Retinal pigment epithelial cell (primary cell): ENCODE results near the gene ZPBP.

Experiments
- DNase-seq: peaks from one replicate; pipeline ENCODE4 v3.0.0-alpha.2; 2010; ENCODE audit warnings: low read depth
- H3K4me3 ChIP-seq: 2 replicates; pipeline ENCODE4 v1.5.1; 2011; ENCODE audit warnings: mild to moderate bottlenecking, low read length, control low read depth, moderate library complexity
- CTCF ChIP-seq: conservative IDR thresholded peaks from 2 replicates; pipeline ENCODE4 v1.5.1; 2011; ENCODE audit warnings: low read depth, low read length, control low read depth, inconsistent platforms

ZPBP gene

GRCh38 chr7:50125766-50126165, 32.7 kb upstream of the ZPBP start:
- TF ChIP-seq CTCF, result no peak
- no peak for DNase-seq
- H3K4me3 ChIP-seq, result no peak overlapping the region

GRCh38 chr7:50121286-50121685, 28.2 kb upstream of the ZPBP start:
- no peak overlapping the region for H3K4me3 ChIP-seq
- DNase-seq, result no peak
- no peak for TF ChIP-seq CTCF

GRCh38 chr7:50119815-50120637, 27.0 kb upstream of the ZPBP start:
- no peak overlapping the region for H3K4me3 ChIP-seq
- no peak for DNase-seq
- peak; percentile 16 for TF ChIP-seq CTCF

DNA sequence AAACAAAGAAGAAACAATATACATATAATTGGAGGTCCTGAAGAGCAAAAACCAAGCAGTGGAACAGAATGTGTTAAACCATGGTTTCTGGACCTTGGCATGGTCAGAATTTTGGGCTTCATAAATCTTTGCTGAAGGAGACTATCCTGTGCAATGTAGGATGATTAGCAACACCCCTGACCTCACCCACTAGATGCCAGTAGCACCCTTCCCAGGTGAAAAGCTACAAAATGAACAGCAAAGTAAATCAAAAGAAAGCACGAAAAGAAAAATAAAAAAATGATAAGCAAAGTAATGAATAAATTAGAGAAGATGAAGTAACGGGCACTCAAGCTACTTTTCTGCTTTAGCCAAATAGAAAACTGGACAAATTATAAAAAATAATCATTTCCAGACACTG, 19.2 kb upstream of the ZPBP start:
- TF ChIP-seq CTCF, result no peak
- DNase-seq, result no peak
- H3K4me3 ChIP-seq, result no peak overlapping the region

- no peak for TF ChIP-seq CTCF
Measured at GRCh38 chr7:50101873-50102272, 8.8 kb upstream of the ZPBP start.

DNA sequence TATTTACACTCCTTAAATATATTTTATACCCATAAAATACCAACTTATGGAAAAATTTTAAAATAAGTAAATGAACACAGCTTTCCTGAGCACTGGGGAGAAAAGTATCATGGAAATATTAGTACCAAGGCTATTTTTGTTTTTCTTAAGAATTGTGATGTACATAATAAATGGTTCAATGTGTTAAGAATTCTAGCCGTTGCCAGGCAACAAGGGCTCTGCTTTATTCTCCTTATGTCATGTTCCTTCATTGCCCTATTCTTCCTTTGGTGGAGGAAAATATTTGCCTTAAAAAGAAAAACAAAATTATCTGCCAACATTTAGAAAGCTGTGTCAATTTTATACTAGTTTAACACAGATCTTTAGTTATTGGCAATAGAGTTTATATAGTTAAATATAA, 2.6 kb upstream of the ZPBP start:
- H3K4me3 ChIP-seq, result no peak overlapping the region
- DNase-seq, result no peak
- TF ChIP-seq CTCF, result no peak

More at GRCh38 chr7:50101873-50102272, 8.8 kb upstream of the ZPBP start:
- DNase-seq, result no peak
- H3K4me3 ChIP-seq, result no peak overlapping the region

GRCh38 chr7:50088463-50089129, 4.5 kb downstream of the ZPBP start:
- no peak for TF ChIP-seq CTCF
- H3K4me3 ChIP-seq, result no peak overlapping the region
- DNase-seq, result no peak
